SU-DHL-6 (cell line): ENCODE results near the gene RGS16.

ENCODE experiments used
- CTCF ChIP-seq: fragments of 200-600 bp; sonication (generic); IDR thresholded peaks from one replicate; pipeline ENCODE4 v1.5.1; 2017; ENCODE audit warnings: antibody characterized with exemption, mild to moderate bottlenecking, low read length, moderate library complexity; ENCODE audit not compliant: insufficient read depth, poor library complexity, severe bottlenecking
- EZH2phosphoT487 ChIP-seq: fragments of 200-600 bp; sonication (generic), shearing (Covaris generic); conservative IDR thresholded peaks from 2 replicates; pipeline ENCODE4 v1.6.1; 2018; ENCODE audit warnings: mild to moderate bottlenecking, antibody characterized with exemption, low read length, moderate library complexity, mixed read lengths

- TF ChIP-seq CTCF (no peak), EZH2phosphoT487 (no peak)
Measured at GRCh38 chr1:182586380-182586779, 17.8 kb downstream of the RGS16 start.
